HG02763 (cell line): ENCODE results near the gene FLNA.
"Not testable (repeated sequence)": the region's sequence is repeated elsewhere in the genome, so short reads cannot be mapped to it uniquely, and the experiment has no call there.

ENCODE experiments used
- ATAC-seq: cut with Tn5 transposase; IDR thresholded peaks from one replicate; pipeline ENCODE4 v1.9.1; 2021; ENCODE audit warnings: mild to moderate bottlenecking, moderate library complexity; ENCODE audit not compliant: unreplicated experiment

The FLNA gene

DNA sequence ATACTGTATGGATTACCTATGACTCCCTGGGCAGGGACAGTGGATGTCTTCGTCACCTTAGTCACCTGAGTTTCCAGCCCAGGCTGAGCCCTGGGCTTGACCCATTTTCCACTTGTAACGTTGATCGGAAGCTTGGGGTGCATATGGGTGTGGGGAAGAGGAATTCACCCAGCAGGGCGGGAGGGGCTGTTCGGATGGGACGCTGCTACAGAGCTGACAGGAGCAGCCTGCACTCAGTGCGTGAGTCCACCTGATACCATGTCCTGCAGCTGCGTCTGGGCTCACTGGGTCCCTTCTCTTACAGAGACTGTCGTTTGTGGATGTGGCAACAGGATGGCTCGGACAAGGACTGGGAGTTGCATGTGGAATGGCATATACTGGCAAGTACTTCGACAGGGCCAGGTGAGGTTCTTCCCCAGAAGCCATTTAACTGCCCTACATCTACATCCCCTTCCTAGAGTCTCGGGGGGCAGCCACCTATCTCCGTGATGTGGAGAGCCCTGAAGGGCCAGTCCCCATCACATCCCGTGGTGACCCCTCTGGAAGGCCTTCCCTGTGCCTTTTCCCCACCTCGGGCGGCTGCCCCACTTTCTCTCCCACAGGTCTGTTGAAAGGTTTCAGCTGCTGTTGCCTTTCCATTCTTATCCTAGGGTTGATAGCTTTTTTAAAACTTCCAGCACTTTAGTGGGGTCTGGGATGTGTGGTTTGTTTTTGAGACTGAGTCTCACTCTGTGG lies 65.2 kb downstream of the FLNA start:
- no peak for ATAC-seq

GRCh38 chrX:154308108-154308946 lies 66.1 kb downstream of the FLNA start:
- ATAC-seq = no peak

DNA sequence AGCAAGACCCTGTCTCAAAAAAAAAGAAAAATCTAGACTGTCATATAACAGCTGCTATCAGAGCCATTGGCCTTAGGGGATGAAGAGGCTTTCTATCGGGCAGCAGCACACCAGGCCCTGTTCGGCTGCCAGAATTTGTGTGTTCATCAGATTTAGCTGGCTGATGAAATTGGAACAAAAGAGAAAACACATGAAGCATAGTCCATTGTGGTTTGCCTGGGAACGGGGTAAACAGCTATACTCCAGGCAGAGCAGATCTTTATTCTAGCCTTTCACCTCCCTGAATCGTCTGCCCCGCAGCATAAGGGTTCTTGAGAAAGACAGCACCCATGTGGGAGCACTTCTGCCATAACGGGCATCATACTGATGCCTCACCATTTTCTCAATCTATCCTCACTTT lies 67.2 kb downstream of the FLNA start:
- no peak for ATAC-seq

DNA sequence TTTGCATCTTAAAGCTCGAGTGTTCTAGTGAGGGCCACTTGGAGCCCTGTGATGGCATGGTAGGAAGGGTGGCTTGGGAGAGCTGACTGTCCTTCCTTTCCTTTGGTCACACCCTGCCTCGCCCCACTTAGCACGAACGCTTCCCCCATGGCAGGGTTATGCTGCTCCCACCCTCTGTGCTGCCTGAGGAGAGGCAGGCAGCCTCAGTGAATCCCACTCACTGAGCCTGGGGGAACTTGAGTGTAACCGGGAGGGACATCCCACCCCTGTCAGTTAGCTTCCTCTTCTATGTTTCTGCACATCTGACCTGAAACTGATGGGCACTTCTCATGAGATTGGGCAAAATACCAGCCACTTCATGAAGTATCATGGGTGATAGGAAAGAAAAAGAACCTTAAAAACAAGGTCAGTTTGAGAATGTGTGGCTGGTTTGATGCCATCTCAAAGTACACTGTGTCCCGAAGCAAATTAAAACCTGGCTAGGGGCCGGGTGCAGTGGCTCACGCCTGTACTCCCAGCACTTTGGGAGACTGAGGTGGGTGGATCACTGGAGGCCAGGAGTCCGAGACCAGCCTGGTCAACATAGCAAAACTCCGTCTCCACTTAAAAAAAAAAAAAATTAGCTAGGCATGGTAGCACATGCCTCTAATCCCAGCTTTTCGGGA lies 68.8 kb downstream of the FLNA start:
- no peak for ATAC-seq

DNA sequence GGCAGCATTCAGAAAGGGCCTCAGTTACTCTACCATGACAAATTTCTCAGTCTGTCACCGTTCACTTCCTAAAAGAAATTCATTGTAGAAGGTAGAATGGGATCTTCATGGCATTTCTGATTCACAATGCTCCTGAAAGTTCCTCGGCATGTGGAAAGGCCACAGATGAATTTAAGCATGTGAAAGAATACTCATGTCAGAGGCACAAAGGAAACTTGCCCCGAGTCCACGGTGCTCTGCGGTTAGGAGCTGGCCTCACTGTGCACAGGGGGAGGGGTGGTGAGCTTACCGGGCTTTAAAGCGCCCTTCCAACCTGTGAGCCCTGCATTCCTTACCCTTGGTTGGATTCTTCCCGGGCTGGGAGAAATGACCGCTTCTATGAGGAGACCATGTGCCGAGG lies 69.6 kb downstream of the FLNA start:
- no peak for ATAC-seq

- no peak for ATAC-seq
These were observed 71.0 kb downstream of the FLNA start for GRCh38 chrX:154303476-154303875.

DNA sequence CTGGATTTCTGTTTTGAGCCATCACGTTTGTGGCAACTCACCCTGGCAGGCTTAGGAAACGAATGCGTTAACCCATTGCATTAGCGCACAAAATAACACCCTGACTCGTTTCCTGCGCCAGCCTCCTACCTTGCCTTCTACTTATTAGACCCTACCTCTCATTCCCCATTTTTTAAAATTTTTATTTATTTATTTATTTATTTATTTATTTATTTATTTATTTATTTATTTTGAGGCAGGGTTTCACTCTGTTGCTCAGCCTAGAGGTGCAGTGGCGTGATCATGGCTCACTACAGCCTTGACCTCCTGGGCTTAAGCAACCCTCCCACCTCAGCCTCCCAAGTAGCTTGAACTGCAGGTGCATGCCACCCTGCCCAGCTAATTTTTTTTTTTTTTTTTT lies 71.4 kb downstream of the FLNA start:
- ATAC-seq = not testable (repeated sequence)

GRCh38 chrX:154300816-154301215 lies 73.6 kb downstream of the FLNA start:
- ATAC-seq = no peak
